H9 (cell line): ENCODE results near the gene DMBT1. TPM values are rescaled to one million over a fixed set of nuclear protein-coding genes. Genes with fewer than 3 reads are reported as not detected.

Source experiments
- DNase-seq: peaks from one replicate; pipeline ENCODE4 v3.0.0-alpha.2; 2017
- H2AFZ ChIP-seq: one replicate; pipeline ENCODE4 v1.6.1; 2013; ENCODE audit warnings: mild to moderate bottlenecking, low read length, control low read depth, moderate library complexity
- H2AK5ac ChIP-seq: 2 replicates; pipeline ENCODE4 v1.6.1; 2013; ENCODE audit warnings: low read length, control low read depth, mixed read lengths; ENCODE audit not compliant: insufficient read length
- H2BK120ac ChIP-seq: one replicate; pipeline ENCODE4 v1.6.1; 2013; ENCODE audit warnings: low read depth, mild to moderate bottlenecking, low read length, control low read depth, inconsistent platforms; ENCODE audit not compliant: poor library complexity, severe bottlenecking
- H2BK12ac ChIP-seq: 2 replicates; pipeline ENCODE4 v1.6.1; 2013; ENCODE audit warnings: low read length, control low read depth, mixed read lengths, low read depth; ENCODE audit not compliant: insufficient read length
- H2BK15ac ChIP-seq: 2 replicates; pipeline ENCODE4 v1.6.1; 2013; ENCODE audit warnings: low read depth, low read length, control low read depth
- H2BK20ac ChIP-seq: one replicate; pipeline ENCODE4 v1.6.1; 2013; ENCODE audit warnings: low read depth, mild to moderate bottlenecking, low read length, control low read depth, inconsistent platforms; ENCODE audit not compliant: poor library complexity, severe bottlenecking
- H2BK5ac ChIP-seq: 2 replicates; pipeline ENCODE4 v1.6.1; 2013; ENCODE audit warnings: low read length, control low read depth, mixed read lengths; ENCODE audit not compliant: insufficient read length
- H3K14ac ChIP-seq: 2 replicates; pipeline ENCODE4 v1.6.1; 2013; ENCODE audit warnings: low read length, control low read depth; ENCODE audit not compliant: insufficient read depth
- H3K18ac ChIP-seq: 2 replicates; pipeline ENCODE4 v1.6.1; 2013; ENCODE audit warnings: low read depth, mild to moderate bottlenecking, mixed read lengths, low read length, control low read depth; ENCODE audit not compliant: insufficient read length
- H3K23ac ChIP-seq: 2 replicates; pipeline ENCODE4 v1.6.1; 2013; ENCODE audit warnings: low read length, control low read depth, mixed read lengths, low read depth; ENCODE audit not compliant: insufficient read length
- H3K23me2 ChIP-seq: 2 replicates; pipeline ENCODE4 v1.6.1; 2013; ENCODE audit warnings: low read depth, mild to moderate bottlenecking, mixed read lengths, low read length, control low read depth; ENCODE audit not compliant: insufficient read length, poor library complexity, severe bottlenecking
- H3K27ac ChIP-seq: 2 replicates; pipeline ENCODE4 v1.5.1; 2013; ENCODE audit warnings: low read length, control low read depth, mixed read lengths, low read depth; ENCODE audit not compliant: insufficient read length
- H3K27me3 ChIP-seq: 2 replicates; pipeline ENCODE4 v1.6.1; 2013; ENCODE audit warnings: low read length, control low read depth, inconsistent platforms; ENCODE audit not compliant: insufficient read depth
- H3K4ac ChIP-seq: 2 replicates; pipeline ENCODE4 v1.6.1; 2013; ENCODE audit warnings: low read depth, mild to moderate bottlenecking, control low read depth, inconsistent platforms, low read length, moderate library complexity
- H3K4me1 ChIP-seq: 2 replicates; pipeline ENCODE4 v1.6.1; 2013; ENCODE audit warnings: low read length, control low read depth, inconsistent platforms; ENCODE audit not compliant: insufficient read depth
- H3K4me2 ChIP-seq: 2 replicates; pipeline ENCODE4 v1.6.1; 2013; ENCODE audit warnings: low read length, control low read depth, mixed read lengths; ENCODE audit not compliant: insufficient read length, insufficient read depth
- H3K56ac ChIP-seq: 2 replicates; pipeline ENCODE4 v1.6.1; 2013; ENCODE audit warnings: low read depth, mild to moderate bottlenecking, mixed read lengths, low read length, control low read depth; ENCODE audit not compliant: insufficient read length
- H3K79me1 ChIP-seq: 2 replicates; pipeline ENCODE4 v1.6.1; 2013; ENCODE audit warnings: low read depth, mild to moderate bottlenecking, moderate library complexity, low read length, control low read depth, inconsistent platforms; ENCODE audit not compliant: insufficient read depth, poor library complexity, severe bottlenecking
- H3K79me2 ChIP-seq: 2 replicates; pipeline ENCODE4 v1.6.1; 2013; ENCODE audit warnings: low read length, control low read depth, inconsistent platforms; ENCODE audit not compliant: insufficient read depth
- H3K9ac ChIP-seq: 2 replicates; pipeline ENCODE4 v1.6.1; 2013; ENCODE audit warnings: low read length, control low read depth, mixed read lengths; ENCODE audit not compliant: insufficient read length; ENCODE audit errors: extremely low read depth
- H3K9me3 ChIP-seq: one replicate; pipeline ENCODE4 v1.6.1; 2013; ENCODE audit warnings: low read depth, low read length, inconsistent platforms; ENCODE audit not compliant: control insufficient read depth
- H3T11ph ChIP-seq: one replicate; pipeline ENCODE4 v1.6.1; 2013; ENCODE audit warnings: mild to moderate bottlenecking, low read length, control low read depth, inconsistent platforms
- H4K20me1 ChIP-seq: one replicate; pipeline ENCODE4 v1.6.1; 2013; ENCODE audit not compliant: control insufficient read depth, insufficient read length, insufficient read depth
- H4K5ac ChIP-seq: 2 replicates; pipeline ENCODE4 v1.6.1; 2013; ENCODE audit warnings: low read depth, mild to moderate bottlenecking, mixed read lengths, low read length, control low read depth; ENCODE audit not compliant: insufficient read length
- H4K8ac ChIP-seq: replicated peaks from 2 replicates; pipeline ENCODE4 v1.6.1; 2013; ENCODE audit warnings: low read length, control low read depth, mixed read lengths, low read depth; ENCODE audit not compliant: insufficient read length
- H4K91ac ChIP-seq: 2 replicates; pipeline ENCODE4 v1.6.1; 2013; ENCODE audit warnings: low read depth, mild to moderate bottlenecking, moderate library complexity, mixed read lengths, low read length, control low read depth; ENCODE audit not compliant: insufficient read length
- H3K27ac Mint-ChIP-seq, 3 experiments: 2 replicates in 2 of 3; 3 replicates in 1 of 3; pipeline ENCODE4 v1.8.0; 2020 to 2021; ENCODE audit warnings: mixed read lengths in 3 of 3, mild to moderate bottlenecking in 1 of 3, moderate library complexity in 1 of 3
- H3K27me3 Mint-ChIP-seq: 2 replicates; pipeline ENCODE4 v1.8.0; 2021; ENCODE audit warnings: low read depth, mild to moderate bottlenecking, moderate library complexity, mixed read lengths
- H3K36me3 Mint-ChIP-seq, 3 experiments: 2 replicates in 2 of 3; 3 replicates in 1 of 3; pipeline ENCODE4 v1.8.0; 2020 to 2021; ENCODE audit warnings: low read depth in 3 of 3, mixed read lengths in 3 of 3; ENCODE audit not compliant: insufficient read depth in 1 of 3
- H3K4me1 Mint-ChIP-seq, 2 experiments: 2 replicates each; pipeline ENCODE4 v1.8.0; 2020; ENCODE audit warnings: mixed read lengths in 2 of 2
- H3K4me3 Mint-ChIP-seq, 2 experiments: 2 replicates in 1 of 2; 3 replicates in 1 of 2; pipeline ENCODE4 v1.8.0; 2020 to 2021; ENCODE audit warnings: mild to moderate bottlenecking in 2 of 2, mixed read lengths in 2 of 2, moderate library complexity in 1 of 2
- H3K9me3 Mint-ChIP-seq, 2 experiments: 2 replicates in 1 of 2; 3 replicates in 1 of 2; pipeline ENCODE4 v1.8.0; 2020; ENCODE audit warnings: mild to moderate bottlenecking in 2 of 2, mixed read lengths in 2 of 2, moderate library complexity in 1 of 2
- WGBS: extraction: QIAGEN DNeasy Blood & Tissue Kit; methylation state at CpG from one replicate; pipeline ENCODE4 v1.1.7; 2013; ENCODE audit warnings: missing lambda C conversion rate, low lambda C conversion rate, mixed read lengths; ENCODE audit not compliant: insufficient read length; ENCODE audit errors: extremely low coverage; 5-methylcytosine and 5-hydroxymethylcytosine counted together
- total RNA-seq: library from RNA; stranded (reverse); gene quantifications from 2 replicates; pipeline ENCODE4 v1.2.1, GENCODE V29; 2021
- TF ChIP-seq, protein P1 (sequence below): fragments of 200-600 bp; sonication (generic); conservative IDR thresholded peaks from 3 replicates; pipeline ENCODE4 v1.8.0; 2021; ENCODE audit warnings: antibody characterized with exemption, mild to moderate bottlenecking

The DMBT1 gene
- total RNA-seq, 1 experiment from 2014 or later: 0.04 TPM

DNA sequence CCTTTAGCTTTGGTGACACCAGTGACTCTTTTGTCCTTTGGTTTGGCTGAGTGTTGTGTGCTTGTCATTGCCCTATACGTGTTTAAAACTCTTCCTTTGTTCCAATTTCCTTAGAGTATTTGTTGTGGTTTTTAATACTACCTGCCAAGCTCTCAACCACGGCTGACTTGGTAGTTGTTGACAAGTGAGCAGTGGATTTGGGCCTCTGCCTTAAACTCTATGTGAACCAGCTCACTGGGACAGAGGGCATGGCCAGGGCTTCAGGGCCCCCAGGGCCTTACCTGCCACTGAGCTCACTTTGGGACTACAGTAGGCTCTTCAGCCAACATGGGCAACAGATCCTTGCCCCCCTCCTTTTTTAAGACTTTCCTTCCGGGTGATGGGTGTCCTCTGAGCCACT lies 9.6 kb upstream of the DMBT1 start:
- no CpG with 5 or more reads among the region's 3 CpGs for WGBS

More for the DNA sequence above, 9.6 kb upstream of the DMBT1 start:
- Histone ChIP-seq H3K4ac (no peak overlapping the region), H3K9ac (no peak overlapping the region), H2AK5ac (no peak overlapping the region), H2AFZ (no peak overlapping the region), H3K4me2 (no peak overlapping the region), H3T11ph (no peak overlapping the region), H2BK20ac (no peak overlapping the region), H2BK5ac (no peak overlapping the region), H2BK120ac (no peak overlapping the region), H3K14ac (no peak overlapping the region), H3K9me3 (no peaks in the 10 kb centered on the region), H4K5ac (no peak overlapping the region), H4K8ac (no peak overlapping the region), H3K18ac (no peak overlapping the region), H3K79me1 (no peaks in the 10 kb centered on the region), H4K20me1 (no peaks in the 10 kb centered on the region), H3K79me2 (no peaks in the 10 kb centered on the region), H2BK15ac (no peak overlapping the region), H3K27me3 (no peaks in the 10 kb centered on the region), H3K56ac (no peak overlapping the region), H3K4me1 (no peaks in the 10 kb centered on the region), H2BK12ac (no peak overlapping the region), H4K91ac (no peak overlapping the region), H3K23ac (no peak overlapping the region), H3K23me2 (no peaks in the 10 kb centered on the region), H3K27ac (no peak overlapping the region)
- H3K36me3 Mint-ChIP-seq: no peaks in the 10 kb centered on the region
- no peak overlapping the region for H3K4me3 Mint-ChIP-seq
- no peaks in the 10 kb centered on the region; a peak in 1 of 4 replicates for H3K4me1 Mint-ChIP-seq
- TF ChIP-seq, protein P1, sequence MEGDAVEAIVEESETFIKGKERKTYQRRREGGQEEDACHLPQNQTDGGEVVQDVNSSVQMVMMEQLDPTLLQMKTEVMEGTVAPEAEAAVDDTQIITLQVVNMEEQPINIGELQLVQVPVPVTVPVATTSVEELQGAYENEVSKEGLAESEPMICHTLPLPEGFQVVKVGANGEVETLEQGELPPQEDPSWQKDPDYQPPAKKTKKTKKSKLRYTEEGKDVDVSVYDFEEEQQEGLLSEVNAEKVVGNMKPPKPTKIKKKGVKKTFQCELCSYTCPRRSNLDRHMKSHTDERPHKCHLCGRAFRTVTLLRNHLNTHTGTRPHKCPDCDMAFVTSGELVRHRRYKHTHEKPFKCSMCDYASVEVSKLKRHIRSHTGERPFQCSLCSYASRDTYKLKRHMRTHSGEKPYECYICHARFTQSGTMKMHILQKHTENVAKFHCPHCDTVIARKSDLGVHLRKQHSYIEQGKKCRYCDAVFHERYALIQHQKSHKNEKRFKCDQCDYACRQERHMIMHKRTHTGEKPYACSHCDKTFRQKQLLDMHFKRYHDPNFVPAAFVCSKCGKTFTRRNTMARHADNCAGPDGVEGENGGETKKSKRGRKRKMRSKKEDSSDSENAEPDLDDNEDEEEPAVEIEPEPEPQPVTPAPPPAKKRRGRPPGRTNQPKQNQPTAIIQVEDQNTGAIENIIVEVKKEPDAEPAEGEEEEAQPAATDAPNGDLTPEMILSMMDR: no peak
- no peaks in the 10 kb centered on the region for H3K9me3 Mint-ChIP-seq
- no peaks in the 10 kb centered on the region for H3K27me3 Mint-ChIP-seq
- DNase-seq: no peak
- no peak overlapping the region for H3K27ac Mint-ChIP-seq
